ENCODE results near the gene MDM4. TPM values are rescaled to one million over a fixed set of nuclear protein-coding genes. Genes with fewer than 3 reads are reported as not detected.

The MDM4 gene
- polyA plus RNA-seq, 2 of the 4 experiments (the other 2 are of a cell fraction), result 4.6 to 48.9 TPM

GRCh38 chr1:204587621-204588020 lies 71.4 kb downstream of the MDM4 start:
- DNase-seq (ENCODE audit: low read depth in 1 of 2, low spot score in 1 of 2), result no peak
- POLR2A ChIA-PET, result no interaction called here
- Histone ChIP-seq H3K4me2 (no peak overlapping the region), H3K27ac (no peak overlapping the region), H3K9me3 (no peaks in the 10 kb centered on the region), H3K4me3 (no peak overlapping the region), H3K4me1 (peaks cover 15% of the 10 kb centered on the region; the same call in 2 of the 3 replicates)
- TF ChIP-seq REST (IDR thresholded peaks at IDR 0.05) (no peak), NPAS2 (CRISPR knock-in tag; IDR thresholded peaks at IDR 0.05; ENCODE audit: borderline replicate concordance) (no peak), ESRRA (IDR thresholded peaks at IDR 0.05; ENCODE audit: borderline replicate concordance, low read length) (no peak), TP53 (CRISPR knock-in tag; IDR thresholded peaks at IDR 0.05) (no peak), BCL3 (IDR thresholded peaks at IDR 0.05) (no peak), CHD2 (IDR thresholded peaks at IDR 0.05; ENCODE audit: low read length, partially characterized antibody) (no peak), BHLHE40 (IDR thresholded peaks at IDR 0.05; ENCODE audit: low read depth, low read length) (no peak), FOSB (CRISPR knock-in tag; IDR thresholded peaks at IDR 0.05) (no peak), POLR2AphosphoS2 (conservative IDR thresholded peaks at IDR 0.05; ENCODE audit: low read length) (no peak)
- CTCF ChIA-PET, result interaction anchor here (0.7 to 2.1 kb wide), 5 partner anchors 8 to 669 kb away, joined by 3 to 10 read pairs (median 3); no protein-coding TSS in a partner anchor
- no peak for FAIRE-seq
- ATAC-seq, result no peak
- 83% methylated on average over 6 of the region's 6 CpGs for WGBS (ENCODE audit: missing lambda C conversion rate)

- FAIRE-seq (no peak), ATAC-seq (no peak), DNase-seq (ENCODE audit: low read depth in 1 of 2, low spot score in 1 of 2) (no peak)
- Histone ChIP-seq H3K4me1 (peaks cover 15% of the 10 kb centered on the region; the same call in 2 of the 3 replicates), H3K4me2 (no peak overlapping the region), H3K9me3 (no peaks in the 10 kb centered on the region), H3K4me3 (no peak overlapping the region), H3K27ac (no peak overlapping the region)
- CTCF ChIA-PET, result interaction anchor here (0.8 to 3.8 kb wide), 6 partner anchors 23 to 400 kb away, joined by 3 to 13 read pairs (median 6); no protein-coding TSS in a partner anchor
- 72% methylated on average over 5 of the region's 5 CpGs for WGBS (ENCODE audit: missing lambda C conversion rate)
- POLR2A ChIA-PET, result interaction anchor here (0.6 kb wide), 1 partner anchor 92 kb away, joined by 4 read pairs; no protein-coding TSS in a partner anchor
- TF ChIP-seq USF2 (IDR thresholded peaks at IDR 0.05), result no peak
- TF ChIP-seq JUN (IDR thresholded peaks at IDR 0.05), result no peak
- no peak for TF ChIP-seq HES2 (IDR thresholded peaks at IDR 0.05)
- TF ChIP-seq EHF (CRISPR knock-in tag; IDR thresholded peaks at IDR 0.05), result no peak
- TF ChIP-seq HOXB5 (CRISPR knock-in tag; IDR thresholded peaks at IDR 0.05), result no peak
- TF ChIP-seq EP300 (IDR thresholded peaks at IDR 0.05), result no peak
- no peak for TF ChIP-seq ZSCAN20 (CRISPR knock-in tag; IDR thresholded peaks at IDR 0.05)
- no peak for TF ChIP-seq NPAS2 (CRISPR knock-in tag; IDR thresholded peaks at IDR 0.05; ENCODE audit: borderline replicate concordance)
- TF ChIP-seq HEYL (CRISPR knock-in tag; IDR thresholded peaks at IDR 0.05), result no peak
Observed at GRCh38 chr1:204588826-204589225, 72.6 kb downstream of the MDM4 start.

Measured in A549 (cell line).